ENCODE results near the gene SLIT3. TPM values are rescaled to one million over a fixed set of nuclear protein-coding genes. Genes with fewer than 3 reads are reported as not detected.

The SLIT3 gene
- total RNA-seq, 1 donor from 2014 or later = 40.2 TPM

DNA sequence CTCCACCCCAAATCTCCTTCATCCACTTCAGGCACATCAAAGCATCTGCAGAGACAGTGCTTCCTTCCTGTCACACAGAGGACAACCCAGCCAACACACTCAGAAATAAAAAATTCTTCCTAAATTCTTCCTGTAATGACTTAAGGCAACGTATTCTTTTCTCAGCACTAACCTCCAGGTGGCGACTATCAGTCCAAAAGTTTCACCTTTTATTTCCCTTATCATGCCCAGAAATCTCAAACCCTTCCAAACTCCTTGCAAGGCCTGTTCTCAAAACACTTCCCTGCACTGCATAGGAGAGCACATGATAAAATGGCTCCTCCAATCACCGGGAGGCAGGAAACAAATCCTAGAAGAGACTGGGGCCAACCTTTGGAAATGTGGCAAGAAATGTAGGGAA lies 35.1 kb downstream of the SLIT3 start:
- DNase-seq (ENCODE audit: low spot score) = no peak

DNA sequence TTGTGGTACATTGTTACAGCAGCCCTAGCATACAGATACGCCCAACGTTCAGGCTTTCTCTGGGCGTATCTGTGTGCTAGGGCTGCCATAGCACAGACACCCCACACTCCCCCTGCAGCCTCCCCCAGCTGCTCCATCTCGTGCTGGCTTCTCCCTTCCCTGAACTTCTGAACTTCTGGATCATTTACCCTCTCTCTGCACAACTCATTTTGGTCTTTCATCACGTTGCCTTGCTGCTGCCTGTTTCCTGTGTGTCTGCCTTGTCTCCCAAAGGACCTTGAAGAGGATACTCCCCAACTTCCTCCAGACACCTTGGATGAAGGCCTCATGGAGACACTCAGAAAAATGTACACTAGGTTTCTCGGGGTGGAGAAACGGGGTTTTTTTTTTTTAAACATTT lies 37.3 kb downstream of the SLIT3 start:
- DNase-seq (ENCODE audit: low spot score) = no peak

DNA sequence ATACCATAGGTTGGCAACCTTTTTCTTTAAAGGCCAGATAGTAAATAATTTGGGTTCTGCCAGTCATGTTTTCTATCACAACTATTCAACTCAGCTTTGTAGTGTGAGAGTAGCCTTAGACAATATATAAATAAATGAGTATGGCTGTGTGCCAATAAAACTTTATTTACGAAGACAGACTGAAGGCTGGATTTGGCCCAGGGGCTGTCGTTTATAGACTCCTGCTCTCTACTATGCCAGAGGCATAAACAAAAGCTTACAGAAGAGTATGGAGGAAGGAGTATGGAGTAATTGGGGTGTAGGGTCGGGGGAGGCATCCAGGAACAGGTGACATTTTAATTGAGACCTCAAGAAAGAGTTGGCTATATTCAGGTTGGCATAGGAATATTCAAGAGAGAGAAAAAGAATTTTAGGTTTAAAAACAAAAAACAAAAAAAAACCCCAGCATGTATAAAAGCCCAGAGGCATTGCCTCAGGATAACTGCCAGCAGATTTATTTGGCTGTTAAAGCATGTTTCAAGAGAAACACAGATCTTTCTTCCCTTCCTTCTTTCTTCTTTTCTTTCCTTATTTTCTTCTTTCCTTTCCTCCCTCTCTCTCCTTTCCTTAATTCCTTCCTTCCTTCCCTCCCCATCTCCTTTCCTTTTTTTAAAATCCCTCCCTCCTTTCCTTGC lies 39.9 kb downstream of the SLIT3 start:
- DNase-seq (ENCODE audit: low spot score) = no peak

DNA sequence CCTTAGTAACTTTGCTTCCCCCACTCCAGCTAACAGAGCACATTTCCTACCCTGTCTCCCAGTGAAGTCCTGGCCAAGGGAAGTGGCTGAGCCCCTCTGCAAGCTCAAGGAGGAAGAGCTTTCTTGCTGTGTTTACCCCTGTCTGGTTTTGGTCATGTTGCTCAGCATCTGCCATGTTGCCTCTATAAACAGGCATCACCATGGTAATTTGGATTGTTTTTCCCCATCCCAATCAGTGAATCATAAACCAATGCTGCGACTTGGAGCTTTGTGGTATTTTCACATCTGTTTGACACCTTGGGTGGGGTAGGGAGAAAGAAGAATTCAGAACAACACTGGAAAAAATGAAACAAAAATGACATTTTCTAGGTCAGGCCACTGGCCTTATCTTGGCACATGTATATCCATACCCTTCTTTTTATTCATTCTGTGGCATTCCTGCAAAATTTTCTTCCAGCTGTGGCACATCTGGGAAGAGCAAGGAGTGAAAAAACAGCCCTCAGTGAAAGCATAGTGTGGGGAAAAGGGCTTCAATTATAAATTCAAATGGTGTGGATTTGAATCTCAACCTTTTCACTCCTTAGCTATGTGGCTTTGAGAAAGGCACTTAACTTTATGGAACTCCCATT lies 42.5 kb downstream of the SLIT3 start:
- no peak for DNase-seq (ENCODE audit: low spot score)

DNA sequence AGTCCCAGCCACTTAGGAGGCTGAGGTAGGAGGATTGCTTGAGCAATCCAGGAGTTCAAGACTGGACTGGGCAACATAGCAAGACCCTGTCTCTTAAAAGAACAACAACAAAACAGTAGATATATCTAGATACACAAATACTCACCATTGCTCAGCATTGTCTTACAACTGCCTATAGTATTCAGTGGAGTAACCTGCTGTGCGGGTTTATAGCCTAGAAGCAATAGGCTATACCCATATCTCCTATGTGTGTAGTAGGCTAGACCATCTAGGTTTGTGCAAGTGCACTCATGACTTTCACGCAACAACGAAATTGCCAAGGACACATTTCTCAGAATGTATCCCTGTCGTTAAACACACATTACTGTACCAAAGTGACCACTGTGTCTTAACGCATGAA lies 44.7 kb downstream of the SLIT3 start:
- no peak for DNase-seq (ENCODE audit: low spot score)

DNA sequence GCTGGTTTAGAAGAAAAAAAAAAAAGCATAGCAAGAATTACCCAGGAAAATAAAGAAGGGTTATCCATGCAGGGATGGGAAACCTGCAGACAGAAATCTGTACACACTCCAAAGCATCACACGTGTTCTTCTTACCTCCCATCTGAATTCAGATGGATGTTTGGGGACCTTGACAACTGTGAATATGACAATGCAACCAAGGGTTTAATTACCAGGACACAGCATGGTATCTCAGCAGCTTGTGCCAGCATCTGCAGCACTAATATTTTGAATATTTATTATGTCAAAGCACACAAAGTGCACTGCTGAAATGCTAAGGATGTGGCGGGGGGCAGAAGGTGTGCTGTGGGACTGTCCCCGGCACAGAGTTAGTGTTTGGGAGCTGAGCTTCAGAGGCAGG lies 47.9 kb downstream of the SLIT3 start:
- DNase-seq (ENCODE audit: low spot score) = no peak

DNA sequence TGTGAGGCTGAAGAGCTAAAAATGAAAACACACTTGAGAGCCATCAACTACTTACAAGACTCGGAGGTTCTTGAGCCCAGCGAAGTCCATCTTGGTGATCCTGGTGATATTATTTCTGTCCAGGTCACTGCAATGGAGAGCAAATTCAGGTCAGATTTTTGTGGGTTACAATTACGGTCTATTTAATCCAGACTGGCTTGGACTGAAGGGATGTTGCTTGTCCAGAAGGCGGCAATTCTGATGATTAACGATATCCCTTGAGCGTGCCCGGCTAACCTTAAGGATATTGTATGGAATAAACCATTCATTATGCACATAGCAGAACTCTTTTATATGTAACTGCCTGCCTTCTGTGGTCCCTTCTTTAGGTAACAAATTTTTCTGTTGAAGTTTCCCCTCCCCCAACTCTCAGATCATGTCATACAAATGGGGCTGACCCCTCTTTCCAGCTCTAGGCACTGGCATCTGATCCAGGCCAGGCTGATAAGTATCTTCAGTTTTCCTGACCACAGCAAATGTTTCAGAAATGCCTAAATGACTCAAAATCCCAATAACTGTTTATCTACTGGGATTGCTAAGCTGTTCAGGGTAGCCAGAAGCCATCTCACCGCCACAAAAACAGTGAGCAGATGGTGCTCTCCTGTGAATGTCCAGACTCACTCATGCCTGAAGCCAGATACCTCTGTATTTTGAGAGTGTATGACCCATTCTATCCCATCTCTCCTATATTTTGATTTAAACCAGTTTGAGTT lies 49.4 kb downstream of the SLIT3 start:
- DNase-seq (ENCODE audit: low spot score) = no peak

DNA sequence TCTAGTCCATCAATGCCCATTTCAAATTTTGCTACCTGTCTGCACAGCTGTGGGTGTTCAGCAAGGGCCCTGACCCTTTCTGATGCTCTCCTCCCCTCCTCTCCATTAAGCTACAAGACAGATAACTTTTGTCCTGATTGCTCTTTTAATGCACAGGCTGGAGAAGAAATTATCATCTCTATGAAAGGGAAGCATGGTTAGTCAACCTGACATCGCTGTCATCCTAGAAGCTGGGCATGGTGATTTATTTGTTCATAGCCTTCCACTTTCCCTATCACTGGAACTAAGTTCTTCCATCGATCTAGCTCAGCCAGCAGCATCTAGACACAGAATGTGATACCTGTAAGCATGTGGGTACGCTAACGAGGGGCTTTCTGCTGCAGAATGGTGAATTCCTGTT lies 50.1 kb downstream of the SLIT3 start:
- no peak for DNase-seq (ENCODE audit: low spot score)

DNA sequence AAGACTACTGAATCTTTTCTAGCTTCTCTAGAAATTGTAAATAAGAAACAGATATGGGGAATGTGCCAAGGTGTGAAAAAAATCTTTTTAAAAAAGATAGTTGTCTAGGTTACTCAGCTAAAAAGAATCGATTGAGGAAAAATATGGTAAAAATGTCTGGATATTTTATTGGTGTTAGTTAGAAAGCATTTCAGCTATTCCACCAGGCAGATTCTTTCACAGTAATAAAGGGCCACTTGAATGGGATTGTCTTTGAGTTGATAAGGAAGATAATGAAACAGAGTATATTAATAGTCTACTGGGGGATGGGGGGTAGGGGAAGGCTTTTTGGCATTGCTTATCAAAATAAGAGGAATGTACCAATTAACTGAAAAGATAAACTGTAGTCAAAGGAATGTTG lies 51.9 kb downstream of the SLIT3 start:
- DNase-seq (ENCODE audit: low spot score) = no peak

DNA sequence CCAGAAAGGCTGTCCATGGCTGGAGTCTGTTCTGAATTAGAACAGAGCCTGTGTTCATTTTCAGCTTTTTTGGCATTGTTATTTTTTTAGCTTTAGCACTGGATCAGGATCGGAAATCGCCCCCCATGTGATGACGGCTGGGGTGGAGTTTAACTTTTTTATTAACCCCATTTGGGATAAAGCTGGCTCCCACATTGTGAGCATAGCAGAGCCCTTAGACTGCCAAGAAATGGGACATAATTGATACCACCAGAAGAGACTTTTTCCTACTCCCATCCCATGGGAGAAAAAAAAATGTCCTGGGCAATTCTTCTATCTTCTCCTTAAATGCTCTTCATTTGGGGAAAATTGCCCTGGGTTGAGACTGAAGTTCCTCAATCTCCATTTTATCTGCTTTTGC lies 52.4 kb downstream of the SLIT3 start:
- no peak for DNase-seq (ENCODE audit: low spot score)

DNA sequence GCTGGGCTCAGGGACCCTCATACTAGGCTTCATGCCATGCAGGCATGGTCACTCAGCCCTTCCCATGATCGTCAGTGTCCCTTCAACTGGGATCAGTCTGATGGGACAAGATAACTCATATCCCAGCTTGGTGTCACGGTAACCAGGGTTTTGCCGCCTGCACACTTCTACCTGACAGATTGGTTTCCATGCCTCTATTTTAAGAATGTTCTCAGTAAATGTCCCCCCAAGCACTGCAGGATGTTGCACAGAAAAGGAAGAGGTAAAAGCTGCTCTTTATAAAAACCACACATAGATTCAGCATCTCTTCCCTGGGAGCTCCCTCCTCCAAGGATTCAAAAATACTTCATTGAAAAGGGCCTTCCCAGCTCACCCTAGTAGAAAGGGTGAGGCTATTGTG lies 56.1 kb downstream of the SLIT3 start:
- no peak for DNase-seq (ENCODE audit: low spot score)

DNA sequence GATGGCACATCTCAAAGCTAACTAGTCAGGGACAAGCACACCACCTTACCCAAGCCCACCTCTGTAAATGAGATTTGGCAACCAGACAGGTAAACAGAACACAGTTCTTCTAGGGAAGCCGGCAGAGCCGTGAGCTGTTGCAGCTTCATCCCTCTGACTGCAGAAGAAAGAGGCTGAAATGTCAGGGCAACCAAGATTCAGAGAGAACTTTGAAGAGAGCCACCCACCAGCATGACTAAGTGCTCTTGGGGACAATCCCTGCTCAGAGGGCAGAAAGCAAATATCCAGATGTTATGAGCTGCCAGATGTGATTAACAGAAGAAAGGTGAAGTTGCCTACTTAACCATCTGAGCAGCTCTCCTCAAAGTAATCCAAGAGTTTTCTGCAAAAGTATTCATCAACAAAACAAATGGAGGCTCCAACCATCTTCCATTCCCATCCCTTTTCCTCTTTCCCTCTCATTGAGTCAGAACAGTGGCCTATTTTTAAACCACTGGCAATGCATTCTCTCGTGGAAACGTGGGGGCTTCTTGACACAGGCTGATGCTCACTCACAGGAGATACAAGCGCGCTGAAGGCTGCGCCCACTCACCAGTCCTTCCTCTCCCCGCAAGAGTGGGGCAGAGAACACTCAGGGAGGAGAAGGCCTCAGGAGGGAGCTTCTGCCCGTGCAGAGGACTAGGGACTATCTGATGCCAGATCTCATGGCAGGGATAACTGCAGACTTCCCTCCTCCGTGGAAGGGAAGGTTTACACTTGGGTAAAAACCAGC lies 57.1 kb downstream of the SLIT3 start:
- DNase-seq (ENCODE audit: low spot score) = no peak

DNA sequence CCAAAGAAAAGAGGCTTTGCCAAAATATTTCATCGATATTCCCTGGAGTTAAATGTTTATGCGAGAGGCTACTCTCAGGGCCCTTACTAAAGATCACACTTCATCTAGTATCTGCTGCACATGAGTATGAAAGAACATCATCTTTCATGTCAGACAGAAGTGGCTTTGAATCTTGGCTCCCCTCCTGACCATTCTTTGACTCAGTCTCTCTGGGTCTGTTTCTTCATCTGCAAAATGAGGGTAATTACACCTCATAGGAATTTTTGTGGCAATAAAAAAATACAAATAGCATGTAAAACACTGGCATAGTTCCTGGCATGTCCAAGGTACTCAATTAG lies 58.1 kb downstream of the SLIT3 start:
- no peak for DNase-seq (ENCODE audit: low spot score)

DNA sequence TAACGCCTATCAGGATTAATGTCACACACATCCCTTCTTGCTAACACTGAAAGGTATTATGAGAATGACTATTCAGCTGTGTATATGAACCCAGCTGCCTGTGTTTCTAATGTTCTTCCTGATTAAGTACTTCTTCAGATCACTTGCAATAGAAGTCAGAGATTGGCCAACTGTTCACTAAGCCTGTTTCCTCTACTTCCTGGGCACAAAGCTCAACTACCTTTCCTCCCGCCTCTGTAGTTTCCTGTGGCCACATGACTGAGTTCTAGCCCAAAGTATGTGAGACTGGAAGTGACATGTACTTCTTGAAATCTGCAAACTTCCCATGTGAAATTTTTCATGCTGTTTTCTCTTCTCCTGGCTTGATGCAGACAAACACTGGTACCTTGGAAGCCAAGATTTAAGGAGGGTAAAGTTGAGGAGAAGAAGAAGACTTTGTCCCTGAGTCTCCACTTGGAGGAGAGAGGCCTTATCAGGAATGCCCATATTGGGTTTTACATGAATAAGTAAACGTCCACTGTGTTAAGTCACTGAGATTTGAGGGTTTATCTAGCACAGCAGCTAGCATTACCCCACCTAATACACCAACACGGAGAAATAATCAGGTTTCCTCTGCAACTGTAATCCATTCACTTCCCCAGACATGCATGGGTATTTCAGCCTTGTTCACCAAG lies 58.6 kb downstream of the SLIT3 start:
- DNase-seq (ENCODE audit: low spot score) = no peak

DNA sequence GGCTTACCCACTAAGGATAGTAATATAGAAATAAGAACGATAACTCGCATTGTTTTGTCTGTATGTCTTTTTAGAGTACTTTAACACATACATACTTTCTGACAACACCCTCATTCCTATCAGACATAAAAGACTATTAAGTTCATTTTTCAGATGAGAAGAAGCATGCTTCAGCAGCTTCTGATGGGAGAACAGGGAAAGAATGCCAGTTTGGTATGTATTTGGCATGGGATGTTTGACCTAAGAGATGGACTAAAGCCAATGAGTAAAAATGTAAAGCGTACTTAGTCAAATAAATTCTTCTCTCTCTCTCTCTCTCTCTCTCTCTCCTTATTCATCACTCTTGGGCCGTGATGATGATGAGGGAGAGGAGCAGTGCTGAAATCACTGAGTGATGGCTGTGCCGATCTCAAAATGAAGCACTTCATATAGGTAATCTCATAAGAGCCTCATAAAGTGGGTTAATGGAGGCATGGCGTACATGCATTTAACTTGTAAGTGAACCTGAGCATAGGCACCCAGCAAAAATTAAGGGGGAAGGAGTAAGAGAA lies 71.5 kb downstream of the SLIT3 start:
- DNase-seq (ENCODE audit: low spot score) = no peak

DNA sequence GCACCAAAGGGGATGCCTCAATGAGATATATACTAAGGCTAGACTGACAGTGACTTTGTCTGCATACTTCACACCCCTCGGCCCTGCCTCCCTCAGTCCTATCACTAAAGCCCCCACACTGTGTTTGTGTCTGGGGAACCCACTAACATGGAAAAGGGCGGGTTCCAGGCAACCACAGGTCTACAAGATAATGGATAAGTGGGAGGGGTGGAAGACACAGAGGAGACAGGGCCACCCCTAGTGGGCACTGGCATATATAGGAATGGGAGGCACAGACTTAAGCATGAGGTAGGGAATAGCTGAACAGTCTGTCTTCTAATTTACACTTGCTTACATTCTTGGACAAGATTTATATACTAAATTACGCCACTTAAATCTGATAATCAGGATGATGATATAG lies 74.0 kb downstream of the SLIT3 start:
- no peak for DNase-seq (ENCODE audit: low spot score)

DNA sequence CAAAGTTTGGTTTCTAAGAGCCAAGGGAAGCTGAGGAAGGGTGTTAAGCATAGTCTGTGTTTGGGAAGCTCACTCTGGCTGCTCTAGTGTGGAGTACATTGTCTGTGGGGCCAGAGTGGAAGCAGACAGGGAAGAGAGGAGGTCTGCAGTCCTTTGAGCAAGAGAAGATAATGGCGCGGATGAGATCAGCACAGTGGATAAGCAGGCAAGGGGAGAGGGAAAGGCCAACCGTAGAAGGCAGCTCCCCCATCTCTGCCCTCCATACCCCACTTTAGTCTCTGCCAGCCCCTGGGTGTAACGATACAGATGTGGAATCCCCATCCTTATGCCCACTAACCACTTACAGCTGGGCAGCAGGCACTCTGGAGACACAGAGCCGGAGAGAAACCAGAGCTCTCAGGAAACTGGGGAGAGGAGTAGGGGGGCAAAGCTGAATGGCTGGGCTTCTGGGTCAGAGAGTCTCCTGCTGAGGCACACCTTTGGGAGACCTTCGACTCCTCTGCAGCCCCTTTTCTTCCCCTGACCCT lies 75.0 kb downstream of the SLIT3 start:
- no peak for DNase-seq (ENCODE audit: low spot score)

DNA sequence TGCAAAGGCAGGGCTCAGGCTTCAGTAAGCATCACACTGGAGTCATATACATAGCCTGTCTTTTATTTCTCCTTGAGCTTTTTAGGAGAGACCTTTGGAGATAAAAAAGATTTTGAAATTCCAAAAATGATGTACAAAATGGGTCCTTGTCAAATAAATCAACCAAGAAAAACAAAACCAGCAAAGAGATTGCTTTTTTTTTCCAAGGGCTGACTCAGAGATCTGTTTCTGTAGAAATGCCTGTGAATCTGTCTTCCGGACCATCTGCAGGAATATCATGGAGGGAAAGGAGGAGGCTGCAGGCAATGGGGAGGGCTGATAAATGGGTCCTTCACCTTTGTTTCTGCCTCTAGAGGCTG lies 77.4 kb downstream of the SLIT3 start:
- DNase-seq (ENCODE audit: low spot score) = no peak

DNA sequence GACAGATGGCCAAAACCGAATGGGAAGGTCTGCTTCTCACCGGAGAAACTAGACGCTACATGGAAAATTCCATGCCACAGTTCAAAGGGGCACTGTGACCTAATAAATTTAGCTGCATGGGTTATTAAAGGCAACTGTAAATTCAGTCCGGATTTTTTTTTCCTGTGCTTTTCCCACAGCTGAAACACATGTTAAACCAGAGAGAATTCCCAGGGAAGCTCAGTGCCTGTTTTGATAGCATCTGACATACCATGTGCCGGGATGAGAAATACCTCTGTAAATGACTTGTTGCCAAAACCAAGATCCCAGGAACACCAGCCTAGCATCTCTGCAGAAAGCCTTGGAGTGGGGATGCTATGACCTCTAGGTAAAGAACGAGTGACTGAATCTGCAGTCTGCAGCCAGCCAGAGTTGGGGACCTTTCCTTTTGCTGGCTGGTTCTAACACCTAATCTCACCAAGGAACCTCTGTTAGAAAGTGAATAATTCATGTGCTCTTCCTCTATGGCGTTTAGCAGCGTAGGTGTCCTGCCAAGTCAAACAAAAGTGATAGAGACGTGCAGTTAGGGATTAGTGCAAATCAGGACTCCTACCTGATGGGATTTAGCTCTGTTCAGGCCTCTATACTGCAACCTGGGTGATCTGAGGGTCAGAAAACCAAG lies 77.9 kb downstream of the SLIT3 start:
- DNase-seq (ENCODE audit: low spot score) = no peak

DNA sequence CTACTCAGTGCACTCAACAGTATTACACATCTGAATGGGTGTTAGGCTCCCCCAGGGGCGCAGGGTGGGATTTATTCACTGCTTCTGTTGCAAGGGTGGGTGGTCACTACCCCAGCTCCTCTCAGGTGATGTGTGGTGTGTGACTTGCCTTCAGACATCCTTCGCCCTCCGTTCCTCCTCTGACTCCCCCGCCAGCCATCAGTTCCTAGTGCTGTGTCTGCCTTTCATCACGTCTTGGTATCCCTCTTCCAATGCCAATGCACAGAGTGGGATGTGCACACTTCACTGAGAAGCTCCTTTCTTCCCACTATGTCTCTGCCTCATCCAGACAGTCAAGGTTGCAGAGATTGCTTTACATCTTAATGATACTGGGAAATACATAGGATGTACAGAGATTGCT lies 79.4 kb downstream of the SLIT3 start:
- no peak for DNase-seq (ENCODE audit: low spot score)

DNA sequence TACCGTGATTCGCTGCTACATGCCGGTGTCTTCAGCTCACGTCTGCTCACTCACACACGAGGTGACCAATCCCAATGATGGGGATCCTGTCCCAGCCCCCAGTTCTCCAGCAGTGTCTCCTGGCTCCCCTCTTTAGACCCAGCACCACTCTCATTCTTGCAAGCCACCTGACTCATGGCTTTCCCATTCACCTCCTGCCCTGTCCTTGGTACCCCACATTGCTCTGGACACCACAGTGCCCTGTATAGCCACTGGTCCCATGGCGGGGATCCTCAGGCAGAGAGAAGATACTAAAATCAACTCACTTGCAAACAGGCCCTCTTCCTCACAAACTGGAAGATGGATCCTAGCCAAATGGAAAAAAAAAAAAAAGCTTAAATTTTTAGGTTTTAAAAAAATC lies 81.0 kb downstream of the SLIT3 start:
- no peak for DNase-seq (ENCODE audit: low spot score)
